IMR-90 (cell line): ENCODE results near the gene CDKN2D. TPM values are rescaled to one million over a fixed set of nuclear protein-coding genes. Genes with fewer than 3 reads are reported as not detected.

Source experiments
- ATAC-seq: fragments of 200-7000 bp; cut with Tn5 transposase; 2 replicates; pipeline ENCODE4 v1.9.1; 2020; ENCODE audit warnings: low read depth, mild to moderate bottlenecking, moderate library complexity
- BruUV-seq: library from RNA; stranded (reverse); fragments of 400-500 nt; replicated peaks from 2 replicates; lab custom pipeline; 2021; lab: Mats Ljungman, UMichigan
- CTCF ChIA-PET: fragments of 300-600 bp; formaldehyde crosslinking; extraction: SDS; loops from one replicate; lab custom pipeline; 2021; ENCODE audit warnings: antibody characterized with exemption; lab: Yijun Ruan, JAX
- POLR2A ChIA-PET: fragments of 300-600 bp; sonication (Branson Sonifier 250); formaldehyde crosslinking; loops from one replicate; lab custom pipeline; 2022; ENCODE audit warnings: antibody characterized with exemption; ENCODE audit not compliant: unreplicated experiment; lab: Charles Lee
- DNase-seq: peaks from one replicate; pipeline ENCODE4 v3.0.0; 2013
- H2AFZ ChIP-seq: replicated peaks from 2 replicates; pipeline ENCODE3; 2013; ENCODE audit warnings: low read length, mild to moderate bottlenecking; ENCODE audit not compliant: poor library complexity
- H2AK5ac ChIP-seq: 2 replicates; pipeline ENCODE4 v1.6.1; 2013; ENCODE audit warnings: low read depth, low read length, inconsistent platforms
- H2AK9ac ChIP-seq: replicated peaks from 2 replicates; pipeline ENCODE3; 2013; ENCODE audit warnings: mild to moderate bottlenecking, low read depth, low read length, moderate library complexity; ENCODE audit not compliant: poor library complexity
- H2BK120ac ChIP-seq: 2 replicates; pipeline ENCODE4 v1.6.1; 2013; ENCODE audit warnings: low read depth, low read length, inconsistent platforms
- H2BK15ac ChIP-seq: 3 replicates; pipeline ENCODE4 v1.6.1; 2013; ENCODE audit warnings: low read depth, low read length, inconsistent platforms
- H2BK20ac ChIP-seq: 2 replicates; pipeline ENCODE4 v1.6.1; 2013; ENCODE audit warnings: low read depth, mild to moderate bottlenecking, inconsistent platforms, low read length, moderate library complexity
- H2BK5ac ChIP-seq: 2 replicates; pipeline ENCODE4 v1.6.1; 2013; ENCODE audit warnings: mild to moderate bottlenecking, low read depth, low read length, inconsistent platforms; ENCODE audit not compliant: poor library complexity, severe bottlenecking
- H3K14ac ChIP-seq: replicated peaks from 2 replicates; pipeline ENCODE4 v1.6.1; 2013; ENCODE audit warnings: low read depth, low read length, inconsistent platforms
- H3K18ac ChIP-seq: 2 replicates; pipeline ENCODE4 v1.6.1; 2013; ENCODE audit warnings: low read depth, low read length, control low read depth
- H3K23ac ChIP-seq: 2 replicates; pipeline ENCODE4 v1.6.1; 2013; ENCODE audit warnings: low read depth, low read length, inconsistent platforms
- H3K27ac ChIP-seq: 2 replicates; pipeline ENCODE4 v1.5.1; 2013; ENCODE audit warnings: mild to moderate bottlenecking, control low read depth, low read length; ENCODE audit not compliant: insufficient read depth
- H3K27me3 ChIP-seq: 2 replicates; pipeline ENCODE4 v1.6.1; 2013; ENCODE audit warnings: low read length; ENCODE audit not compliant: control insufficient read depth, insufficient read depth
- H3K36me3 ChIP-seq: 2 replicates; pipeline ENCODE4 v1.6.1; 2013; ENCODE audit warnings: low read length, mixed read lengths; ENCODE audit not compliant: control insufficient read depth, insufficient read depth
- H3K4ac ChIP-seq: 2 replicates; pipeline ENCODE4 v1.6.1; 2013; ENCODE audit warnings: low read depth, low read length, inconsistent platforms
- H3K4me1 ChIP-seq: 2 replicates; pipeline ENCODE4 v1.6.1; 2013; ENCODE audit warnings: low read length, mixed read lengths; ENCODE audit not compliant: control insufficient read depth, insufficient read depth
- H3K4me2 ChIP-seq: 2 replicates; pipeline ENCODE4 v1.6.1; 2013; ENCODE audit warnings: low read depth, mild to moderate bottlenecking, control low read depth, low read length, moderate library complexity
- H3K4me3 ChIP-seq: 2 replicates; pipeline ENCODE4 v1.5.1; 2013; ENCODE audit warnings: low read depth, mild to moderate bottlenecking, control low read depth, low read length, moderate library complexity; ENCODE audit not compliant: insufficient read depth
- H3K56ac ChIP-seq: 2 replicates; pipeline ENCODE4 v1.6.1; 2013; ENCODE audit warnings: low read length, inconsistent platforms; ENCODE audit not compliant: insufficient read depth; ENCODE audit errors: extremely low read depth
- H3K79me1 ChIP-seq, 2 experiments: 2 replicates each; pipeline ENCODE4 v1.6.1; 2013; ENCODE audit warnings: low read length in 2 of 2, inconsistent platforms in 1 of 2, low read depth in 1 of 2
- H3K9ac ChIP-seq: 2 replicates; pipeline ENCODE4 v1.6.1; 2013; ENCODE audit warnings: low read depth, low read length, control low read depth
- H3K9me1 ChIP-seq: 2 replicates; pipeline ENCODE4 v1.6.1; 2013; ENCODE audit warnings: low read length, inconsistent platforms; ENCODE audit not compliant: insufficient read depth
- H3K9me3 ChIP-seq: 2 replicates; pipeline ENCODE4 v1.6.1; 2013; ENCODE audit warnings: low read length; ENCODE audit not compliant: control insufficient read depth, insufficient read depth
- H4K20me1 ChIP-seq: 2 replicates; pipeline ENCODE4 v1.6.1; 2013; ENCODE audit warnings: low read length, inconsistent platforms; ENCODE audit not compliant: insufficient read depth
- H4K5ac ChIP-seq: 2 replicates; pipeline ENCODE4 v1.6.1; 2013; ENCODE audit warnings: mild to moderate bottlenecking, low read depth, low read length, control low read depth
- H4K8ac ChIP-seq, 2 experiments: 2 replicates each; pipeline ENCODE4 v1.6.1; 2013; ENCODE audit warnings: low read depth in 2 of 2, low read length in 2 of 2, control low read depth in 1 of 2, inconsistent platforms in 1 of 2
- H4K91ac ChIP-seq: 2 replicates; pipeline ENCODE4 v1.6.1; 2013; ENCODE audit warnings: low read depth, low read length, inconsistent platforms; ENCODE audit not compliant: insufficient read depth
- BHLHE40 ChIP-seq: fragments of 150-350 bp; IDR thresholded peaks from 2 replicates; pipeline ENCODE4 v1.6.1; 2016; ENCODE audit warnings: mild to moderate bottlenecking, low read depth, low read length
- CEBPB ChIP-seq: IDR thresholded peaks from 2 replicates; pipeline ENCODE4 v1.6.1; 2012; ENCODE audit warnings: low read depth, low read length, improper control_type of control experiment
- CHD1 ChIP-seq: IDR thresholded peaks from 2 replicates; pipeline ENCODE4 v1.6.1; 2012; ENCODE audit warnings: low read depth, low read length, improper control_type of control experiment
- FOS ChIP-seq: fragments of 150-350 bp; IDR thresholded peaks from 2 replicates; pipeline ENCODE4 v1.6.1; 2016; ENCODE audit warnings: low read depth, low read length
- MAFK ChIP-seq: IDR thresholded peaks from 2 replicates; pipeline ENCODE4 v1.6.1; 2012; ENCODE audit warnings: low read depth, low read length, improper control_type of control experiment
- MAZ ChIP-seq: IDR thresholded peaks from 2 replicates; pipeline ENCODE4 v1.6.1; 2012; ENCODE audit warnings: low read depth, mild to moderate bottlenecking, low read length, improper control_type of control experiment, moderate library complexity, borderline replicate concordance
- NFE2L2 ChIP-seq: fragments of 150-350 bp; IDR thresholded peaks from 2 replicates; pipeline ENCODE4 v1.6.1; 2016; ENCODE audit warnings: low read depth, mild to moderate bottlenecking, low read length
- POLR2A ChIP-seq: IDR thresholded peaks from 2 replicates; pipeline ENCODE4 v1.6.1; 2012; ENCODE audit warnings: mild to moderate bottlenecking, low read depth, low read length
- RAD21 ChIP-seq: IDR thresholded peaks from 2 replicates; pipeline ENCODE4 v1.6.1; 2012; ENCODE audit warnings: low read length, improper control_type of control experiment
- RCOR1 ChIP-seq: IDR thresholded peaks from 2 replicates; pipeline ENCODE4 v1.6.1; 2012; ENCODE audit warnings: mild to moderate bottlenecking, low read length, improper control_type of control experiment; ENCODE audit not compliant: insufficient replicate concordance
- SMC3 ChIP-seq: fragments of 150-350 bp; IDR thresholded peaks from 2 replicates; pipeline ENCODE4 v1.6.1; 2016; ENCODE audit warnings: low read depth, mild to moderate bottlenecking, antibody characterized with exemption, low read length, moderate library complexity
- WGBS, 2 experiments: methylation state at CpG; one replicate each; pipeline versions ENCODE4 v1.1.5 to v1.1.7; 2013; ENCODE audit warnings: missing lambda C conversion rate in 2 of 2; ENCODE audit not compliant: insufficient read length in 1 of 2; ENCODE audit errors: extremely low coverage in 2 of 2; 5-methylcytosine and 5-hydroxymethylcytosine counted together
- dilution Hi-C: fragments of 300-500 bp; cut with HindIII; formaldehyde crosslinking; loops from one replicate; pipeline ENCODE4 v1.14.3; 2018; ENCODE audit warnings: low sequenced_read_pairs; ENCODE audit not compliant: unreplicated experiment
- in situ Hi-C: fragments of 300-500 bp; cut with MboI; formaldehyde crosslinking; loops from 3 replicates; pipeline ENCODE4 v1.14.3; 2019; ENCODE audit warnings: low sequenced_read_pairs, inconsistent platforms, mixed read lengths
- intact Hi-C: fragments of 100-400 bp; cut with micrococcal nuclease; formaldehyde crosslinking; loops from 2 replicates; pipeline ENCODE4 v1.10.0; 2022
- polyA plus RNA-seq, 3 experiments: library from polyadenylated mRNA; depleted of rRNA; stranded (reverse); fragments of >200 nt; gene quantifications; 2 replicates each; pipeline ENCODE4 v1.2.3, GENCODE V29; 2012; ENCODE audit warnings: low replicate concordance in 1 of 3
- total RNA-seq: library from RNA; depleted of rRNA; stranded (reverse); fragments of >200 nt; gene quantifications from 2 replicates; pipeline ENCODE4 v1.2.3, GENCODE V29; 2012
- TF ChIP-seq, protein P1 (sequence below): fragments of 150-350 bp; IDR thresholded peaks from 2 replicates; pipeline ENCODE4 v1.6.1; 2016; ENCODE audit warnings: low read depth, mild to moderate bottlenecking, low read length, moderate library complexity, borderline replicate concordance

The CDKN2D gene
- total and polyA plus RNA-seq, 2 of the 4 experiments (the other 2 are of a cell fraction) = 3.6 to 8.5 TPM

DNA sequence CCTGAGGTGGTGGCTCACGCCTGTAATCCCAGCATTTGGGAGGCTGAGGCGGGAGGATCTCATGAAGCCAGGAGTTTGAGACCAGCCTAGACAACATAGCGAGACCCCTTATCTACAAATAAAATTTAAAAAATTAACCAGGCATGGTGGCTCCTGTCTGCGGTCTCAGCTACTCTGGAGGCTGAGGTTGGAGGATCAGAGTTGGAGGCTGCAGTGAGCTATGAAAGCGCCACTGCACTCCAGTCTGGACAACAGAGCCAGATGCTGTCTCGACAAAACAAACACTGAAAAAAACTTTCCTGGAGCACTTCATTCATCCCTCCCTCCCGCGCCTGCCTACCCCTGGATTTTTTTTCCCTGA lies 25.7 kb downstream of the CDKN2D start:
- no peak overlapping the region for H2AK5ac ChIP-seq
- in situ Hi-C loops (no loop called here), intact Hi-C loops (no loop called here), dilution Hi-C loops (no loop called here)
- no peak overlapping the region for H3K4me2 ChIP-seq
- H3K4me3 ChIP-seq = no peak overlapping the region
- H3K18ac ChIP-seq = no peak overlapping the region
- H3K14ac ChIP-seq = no peak overlapping the region
- H4K20me1 ChIP-seq = peaks cover 6% of the 10 kb centered on the region
- TF ChIP-seq SMC3 = no peak
- TF ChIP-seq MAZ = no peak
- TF ChIP-seq CEBPB = no peak
- no peak for TF ChIP-seq BHLHE40
- TF ChIP-seq CHD1 = no peak
- no peak for TF ChIP-seq MAFK
- TF ChIP-seq, protein P1, sequence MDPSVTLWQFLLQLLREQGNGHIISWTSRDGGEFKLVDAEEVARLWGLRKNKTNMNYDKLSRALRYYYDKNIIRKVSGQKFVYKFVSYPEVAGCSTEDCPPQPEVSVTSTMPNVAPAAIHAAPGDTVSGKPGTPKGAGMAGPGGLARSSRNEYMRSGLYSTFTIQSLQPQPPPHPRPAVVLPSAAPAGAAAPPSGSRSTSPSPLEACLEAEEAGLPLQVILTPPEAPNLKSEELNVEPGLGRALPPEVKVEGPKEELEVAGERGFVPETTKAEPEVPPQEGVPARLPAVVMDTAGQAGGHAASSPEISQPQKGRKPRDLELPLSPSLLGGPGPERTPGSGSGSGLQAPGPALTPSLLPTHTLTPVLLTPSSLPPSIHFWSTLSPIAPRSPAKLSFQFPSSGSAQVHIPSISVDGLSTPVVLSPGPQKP = no peak
- TF ChIP-seq POLR2A = no peak
- TF ChIP-seq FOS = no peak
- no peak for TF ChIP-seq NFE2L2
- TF ChIP-seq RCOR1 = no peak
- no peak for TF ChIP-seq RAD21
- no peak overlapping the region for H2AFZ ChIP-seq
- H3K4me1 ChIP-seq = peaks cover 5% of the 10 kb centered on the region; the same call in 1 of the 2 replicates
- no peak overlapping the region for H2BK120ac ChIP-seq
- no peak for ATAC-seq
- no TSS peak for BruUV-seq
- no peak overlapping the region for H2BK15ac ChIP-seq
- no peak overlapping the region for H3K9ac ChIP-seq
- no CpG with 5 or more reads among the region's 8 CpGs for WGBS, 2 experiments
- no peaks in the 10 kb centered on the region for H3K9me3 ChIP-seq
- no peak overlapping the region for H3K23ac ChIP-seq
- no peak overlapping the region for H4K91ac ChIP-seq
- H4K8ac ChIP-seq = no peak overlapping the region
- no peak overlapping the region for H3K56ac ChIP-seq
- peaks cover 4% of the 10 kb centered on the region for H3K27me3 ChIP-seq
- H4K5ac ChIP-seq = no peak overlapping the region
- H2BK5ac ChIP-seq = no peak overlapping the region
- H2BK20ac ChIP-seq = no peak overlapping the region
- DNase-seq = no peak
- H3K4ac ChIP-seq = no peak overlapping the region
- ChIA-PET POLR2A (no interaction called here), CTCF (interaction anchor here (1.2 kb wide), 1 partner anchor 157 kb away, joined by 4 read pairs; no protein-coding TSS in a partner anchor)
- peaks cover 13% of the 10 kb centered on the region; the same call in 1 of the 2 replicates for H3K9me1 ChIP-seq
- H3K79me1 ChIP-seq = peaks cover 13 to 32% of the 10 kb centered on the region in 2 experiments
- no peak overlapping the region for H3K27ac ChIP-seq
- peaks cover 12% of the 10 kb centered on the region for H3K36me3 ChIP-seq
- peak overlapping the region; percentile 57 for H2AK9ac ChIP-seq
